Esophagus muscularis mucosa (tissue), 3 donors: ENCODE data around the gene FALEC.
A peak's percentile ranks its signal among the peaks of the same experiment; 100 is the strongest.

Source experiments
- CTCF ChIP-seq, 3 experiments: fragments of 200-600 bp in 2 of 3; fragments of 450-650 bp in 1 of 3; sonication (generic) in 2 of 3; IDR thresholded peaks; one replicate each; pipeline ENCODE4 v1.5.1; 2017 to 2019; ENCODE audit warnings: antibody characterized with exemption in 3 of 3, mild to moderate bottlenecking in 2 of 3, moderate library complexity in 1 of 3
- POLR2AphosphoS5 ChIP-seq, 2 donors: sonication (generic); formaldehyde crosslinking; IDR thresholded peaks; one replicate each; pipeline ENCODE4 v1.6.1; 2017; ENCODE audit warnings: antibody characterized with exemption in 2 of 2

GRCh38 chr1:150552128-150552910, 36.8 kb downstream of the FALEC start:
- peak; percentile 82 to 87 for TF ChIP-seq POLR2AphosphoS5 (IDR thresholded peaks at IDR 0.05)
- no peak for TF ChIP-seq CTCF (IDR thresholded peaks at IDR 0.05)
